Choroid plexus epithelial cell (primary cell): ENCODE measurements around the gene THBS4.

Source experiments
- DNase-seq: peaks from one replicate; pipeline ENCODE4 v3.0.0-alpha.2; 2010; ENCODE audit warnings: low read depth
- H3K4me3 ChIP-seq: 2 replicates; pipeline ENCODE4 v1.5.1; 2011; ENCODE audit warnings: low read depth, mild to moderate bottlenecking, control low read depth, low read length, moderate library complexity
- TF ChIP-seq, protein P1 (sequence below): conservative IDR thresholded peaks from 2 replicates; pipeline ENCODE4 v1.5.1; 2011; ENCODE audit warnings: low read depth, mild to moderate bottlenecking, control low read depth, inconsistent platforms, low read length, moderate library complexity

Gene THBS4

DNA sequence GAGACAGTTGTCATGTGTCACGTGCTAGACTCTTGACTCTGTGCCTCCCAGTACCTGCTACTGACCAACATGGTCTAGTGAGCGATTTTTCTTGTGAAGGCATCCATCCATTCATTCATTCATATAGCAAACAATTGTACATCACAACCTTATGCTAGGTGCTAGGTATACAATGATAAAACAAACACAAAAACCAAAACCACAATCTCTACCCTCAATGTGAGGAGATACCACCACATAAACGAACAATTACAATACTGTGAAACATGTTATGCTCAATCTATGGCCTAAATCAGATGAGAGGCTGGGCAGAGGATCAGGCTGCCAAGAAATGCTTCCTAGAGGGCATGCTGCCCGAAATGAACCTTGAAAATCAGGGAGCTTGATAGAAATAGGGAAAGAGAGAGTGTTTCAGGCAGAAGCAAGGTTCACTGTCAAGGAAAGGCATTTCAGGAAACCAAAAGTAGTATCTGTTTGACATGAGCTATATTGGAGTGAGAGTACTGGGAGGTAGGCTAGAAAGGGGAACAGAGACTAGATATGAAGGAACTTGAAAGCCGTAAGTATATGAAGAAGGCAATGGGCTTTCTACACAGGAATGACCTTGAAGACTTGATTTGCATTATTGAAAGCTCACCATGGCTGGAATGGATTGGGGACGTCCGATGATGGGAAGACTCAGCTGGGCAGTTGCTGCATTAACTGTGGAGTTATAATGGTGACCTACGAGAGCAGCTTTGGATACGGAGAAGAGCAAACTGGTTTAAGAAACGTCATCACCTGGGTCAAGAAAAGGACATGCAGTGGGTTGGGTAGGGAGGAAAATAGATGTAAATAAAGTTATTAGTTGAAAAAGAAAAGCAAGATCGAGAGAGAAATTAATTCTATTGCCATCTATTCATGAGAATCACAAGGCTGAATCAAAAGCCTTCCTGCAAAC lies 90.1 kb downstream of the THBS4 start:
- DNase-seq: no peak
- TF ChIP-seq, protein P1, sequence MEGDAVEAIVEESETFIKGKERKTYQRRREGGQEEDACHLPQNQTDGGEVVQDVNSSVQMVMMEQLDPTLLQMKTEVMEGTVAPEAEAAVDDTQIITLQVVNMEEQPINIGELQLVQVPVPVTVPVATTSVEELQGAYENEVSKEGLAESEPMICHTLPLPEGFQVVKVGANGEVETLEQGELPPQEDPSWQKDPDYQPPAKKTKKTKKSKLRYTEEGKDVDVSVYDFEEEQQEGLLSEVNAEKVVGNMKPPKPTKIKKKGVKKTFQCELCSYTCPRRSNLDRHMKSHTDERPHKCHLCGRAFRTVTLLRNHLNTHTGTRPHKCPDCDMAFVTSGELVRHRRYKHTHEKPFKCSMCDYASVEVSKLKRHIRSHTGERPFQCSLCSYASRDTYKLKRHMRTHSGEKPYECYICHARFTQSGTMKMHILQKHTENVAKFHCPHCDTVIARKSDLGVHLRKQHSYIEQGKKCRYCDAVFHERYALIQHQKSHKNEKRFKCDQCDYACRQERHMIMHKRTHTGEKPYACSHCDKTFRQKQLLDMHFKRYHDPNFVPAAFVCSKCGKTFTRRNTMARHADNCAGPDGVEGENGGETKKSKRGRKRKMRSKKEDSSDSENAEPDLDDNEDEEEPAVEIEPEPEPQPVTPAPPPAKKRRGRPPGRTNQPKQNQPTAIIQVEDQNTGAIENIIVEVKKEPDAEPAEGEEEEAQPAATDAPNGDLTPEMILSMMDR: no peak
- no peak overlapping the region for H3K4me3 ChIP-seq

DNA sequence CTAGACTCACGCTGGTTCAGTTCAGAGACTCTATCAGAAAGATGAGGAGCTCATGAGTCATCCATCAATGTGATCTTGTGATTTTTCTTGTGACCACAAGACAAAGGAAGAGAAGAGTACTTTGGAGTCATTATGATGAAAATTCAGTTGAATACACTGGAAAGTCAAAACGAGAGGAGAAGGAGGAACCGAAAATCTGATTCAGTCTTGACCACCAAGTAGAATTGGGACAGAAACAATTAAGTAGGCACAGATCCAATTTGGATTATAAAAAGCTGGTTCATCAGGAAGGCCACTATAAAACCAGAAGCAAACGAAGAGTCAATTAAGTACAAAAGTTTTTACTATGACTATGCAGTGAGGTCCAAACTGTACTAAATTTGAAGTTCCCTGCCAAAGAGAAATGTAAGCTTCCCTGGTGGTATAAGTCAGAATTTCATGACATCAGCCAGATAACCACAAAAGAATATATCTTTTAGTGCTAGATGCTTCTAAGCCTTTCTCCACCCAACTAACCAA lies 90.9 kb downstream of the THBS4 start:
- DNase-seq: peak; percentile 85
- H3K4me3 ChIP-seq: no peak overlapping the region
- TF ChIP-seq, protein P1: peak; percentile 23

DNA sequence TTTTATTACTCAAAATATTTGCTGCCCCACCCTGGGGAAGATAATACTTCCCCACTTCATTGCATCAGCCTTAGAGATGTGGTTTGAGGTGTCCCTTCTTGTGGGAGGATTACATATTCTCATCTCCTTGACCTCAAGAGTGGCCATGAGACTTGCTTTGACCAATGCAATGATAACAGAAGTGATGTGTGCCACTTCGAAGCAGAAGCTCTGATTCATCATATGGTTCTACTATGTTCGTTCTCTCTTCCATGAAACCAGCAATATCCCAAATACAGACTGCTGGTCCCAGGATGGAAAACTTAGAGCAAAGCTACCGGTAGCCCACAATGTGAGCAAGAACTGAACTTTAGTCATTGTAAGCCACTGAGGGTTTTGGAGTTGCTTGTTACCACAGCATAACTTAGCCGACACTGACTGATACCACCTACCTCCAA lies 92.0 kb downstream of the THBS4 start:
- TF ChIP-seq, protein P1: no peak
- DNase-seq: peak; percentile 10
- H3K4me3 ChIP-seq: no peak overlapping the region

DNA sequence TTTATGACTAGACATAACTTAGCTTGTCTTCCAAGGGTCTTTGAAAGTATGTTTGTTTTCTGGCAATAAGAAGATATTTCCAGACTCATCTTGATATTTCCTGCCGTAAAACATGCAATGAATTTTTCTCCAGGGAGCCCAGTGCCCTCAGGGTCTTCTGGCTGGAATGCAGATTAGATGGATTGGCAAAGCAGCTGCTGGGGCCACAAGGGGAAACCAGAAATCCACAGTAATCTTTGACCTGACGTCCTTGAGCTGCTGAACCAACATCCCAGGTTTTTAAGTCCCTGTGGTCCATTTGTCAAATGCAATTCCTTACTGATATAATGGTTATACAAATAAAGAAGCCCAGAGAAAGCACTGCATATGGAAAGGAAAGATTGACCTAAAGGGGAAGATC lies 93.0 kb downstream of the THBS4 start:
- DNase-seq: peak; percentile 32
- TF ChIP-seq, protein P1: no peak
- no peak overlapping the region for H3K4me3 ChIP-seq

DNA sequence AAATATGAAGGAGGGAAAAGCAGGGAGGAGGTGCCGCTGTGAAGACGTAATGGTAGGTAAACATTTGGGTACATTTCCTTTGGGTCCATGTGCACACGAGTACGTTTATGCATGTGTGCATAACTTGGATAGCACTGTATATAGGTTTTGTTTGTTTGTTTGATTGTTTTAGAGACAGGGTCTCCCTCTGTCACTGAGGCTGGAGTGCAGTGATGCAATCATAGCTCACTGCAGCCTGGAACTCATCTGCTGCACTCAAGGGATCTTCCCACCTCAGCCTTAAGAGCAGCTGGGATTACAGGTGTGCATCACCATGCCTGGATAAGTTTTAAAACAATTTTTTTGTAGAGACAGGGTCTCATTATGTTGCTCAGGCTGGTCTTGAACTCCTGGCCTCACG lies 94.0 kb downstream of the THBS4 start:
- DNase-seq: no peak
- TF ChIP-seq, protein P1: no peak
- H3K4me3 ChIP-seq: no peak overlapping the region
